ENCODE data around the gene XPC.

XPC gene

DNA sequence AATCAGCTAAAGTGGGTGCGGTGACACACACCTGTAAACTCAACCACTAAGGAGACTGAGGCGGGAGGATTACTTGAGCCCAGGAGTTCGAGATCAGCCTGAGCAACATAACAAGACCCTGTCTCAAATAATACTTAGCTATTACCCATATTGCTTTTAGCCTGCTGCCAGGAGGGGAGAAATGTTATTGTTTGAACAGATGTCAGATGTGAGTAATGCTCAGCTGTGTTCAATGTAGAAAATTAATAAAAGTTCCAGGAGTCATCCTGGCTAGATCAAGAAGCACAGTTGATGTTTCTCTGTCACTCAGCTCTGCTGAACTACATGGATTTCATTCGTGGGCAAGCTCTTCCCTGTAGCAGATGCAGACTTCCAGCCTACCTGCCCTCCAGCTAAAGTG lies 22.4 kb upstream of the XPC start:
- Histone ChIP-seq H3K4me3 (ENCODE audit: low read depth in 1 of 2, low read length in 1 of 2) (no peak overlapping the region), H3K36me3 (peaks cover 30% of the 10 kb centered on the region), H3K27ac (no peak overlapping the region), H3K4me1 (ENCODE audit: control insufficient read depth in 1 of 2, insufficient read depth in 1 of 2, low read depth in 1 of 2, low read length in 1 of 2) (peaks cover 3 to 6% of the 10 kb centered on the region in 2 experiments), H3K27me3 (no peaks in the 10 kb centered on the region), H3K9me3 (no peaks in the 10 kb centered on the region)
- TF ChIP-seq, protein P1, sequence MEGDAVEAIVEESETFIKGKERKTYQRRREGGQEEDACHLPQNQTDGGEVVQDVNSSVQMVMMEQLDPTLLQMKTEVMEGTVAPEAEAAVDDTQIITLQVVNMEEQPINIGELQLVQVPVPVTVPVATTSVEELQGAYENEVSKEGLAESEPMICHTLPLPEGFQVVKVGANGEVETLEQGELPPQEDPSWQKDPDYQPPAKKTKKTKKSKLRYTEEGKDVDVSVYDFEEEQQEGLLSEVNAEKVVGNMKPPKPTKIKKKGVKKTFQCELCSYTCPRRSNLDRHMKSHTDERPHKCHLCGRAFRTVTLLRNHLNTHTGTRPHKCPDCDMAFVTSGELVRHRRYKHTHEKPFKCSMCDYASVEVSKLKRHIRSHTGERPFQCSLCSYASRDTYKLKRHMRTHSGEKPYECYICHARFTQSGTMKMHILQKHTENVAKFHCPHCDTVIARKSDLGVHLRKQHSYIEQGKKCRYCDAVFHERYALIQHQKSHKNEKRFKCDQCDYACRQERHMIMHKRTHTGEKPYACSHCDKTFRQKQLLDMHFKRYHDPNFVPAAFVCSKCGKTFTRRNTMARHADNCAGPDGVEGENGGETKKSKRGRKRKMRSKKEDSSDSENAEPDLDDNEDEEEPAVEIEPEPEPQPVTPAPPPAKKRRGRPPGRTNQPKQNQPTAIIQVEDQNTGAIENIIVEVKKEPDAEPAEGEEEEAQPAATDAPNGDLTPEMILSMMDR (IDR thresholded peaks at IDR 0.05), result no peak

DNA sequence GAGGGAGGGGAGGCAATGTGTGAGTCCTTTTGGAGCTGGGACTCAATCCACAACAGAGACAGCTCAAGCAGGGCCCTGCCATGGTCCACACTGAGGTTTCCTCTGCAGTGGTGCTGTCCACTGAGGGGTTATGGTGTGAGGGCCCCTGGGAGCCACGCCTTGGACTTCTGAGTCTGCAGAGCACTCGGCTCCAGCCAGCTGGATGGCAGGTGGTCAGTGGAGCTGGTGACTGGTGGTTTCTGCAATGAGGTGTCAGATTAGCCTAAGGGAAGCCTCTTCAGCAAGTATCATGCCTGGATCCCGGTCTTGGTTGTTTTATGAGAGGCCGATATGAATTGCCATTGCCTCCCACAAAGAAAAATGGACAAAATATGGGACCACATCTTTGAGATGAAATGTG lies 21.9 kb upstream of the XPC start:
- Histone ChIP-seq H3K4me1 (ENCODE audit: control insufficient read depth in 1 of 2, insufficient read depth in 1 of 2, low read depth in 1 of 2, low read length in 1 of 2) (peaks cover 3 to 6% of the 10 kb centered on the region in 2 experiments), H3K27me3 (no peaks in the 10 kb centered on the region), H3K36me3 (peaks cover 30% of the 10 kb centered on the region), H3K27ac (no peak overlapping the region), H3K4me3 (ENCODE audit: low read depth in 1 of 2, low read length in 1 of 2) (no peak overlapping the region), H3K9me3 (no peaks in the 10 kb centered on the region)
- TF ChIP-seq, protein P1 (IDR thresholded peaks at IDR 0.05), result no peak

DNA sequence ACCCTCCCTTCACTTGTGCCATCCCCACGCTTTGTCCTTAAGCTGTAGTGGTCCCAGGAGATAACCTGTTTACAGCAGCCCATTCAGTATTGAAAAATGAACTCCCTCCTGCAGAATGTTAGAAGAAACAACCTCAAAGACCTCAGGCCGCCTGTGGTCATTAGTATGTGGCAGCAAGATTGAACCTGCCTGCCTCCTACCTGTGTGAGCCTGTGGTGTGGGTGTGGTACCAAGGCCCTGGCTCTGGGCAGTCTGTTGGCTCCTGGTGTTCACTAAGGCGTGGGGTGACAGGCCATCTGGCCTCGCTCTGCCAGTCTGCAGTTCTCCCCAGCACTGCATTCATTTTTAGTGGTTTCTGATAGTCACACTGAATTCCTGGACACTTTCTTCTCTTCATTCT lies 21.2 kb upstream of the XPC start:
- Histone ChIP-seq H3K27ac (no peak overlapping the region), H3K9me3 (no peaks in the 10 kb centered on the region), H3K27me3 (no peaks in the 10 kb centered on the region), H3K36me3 (peaks cover 30% of the 10 kb centered on the region), H3K4me3 (ENCODE audit: low read depth in 1 of 2, low read length in 1 of 2) (no peak overlapping the region), H3K4me1 (ENCODE audit: control insufficient read depth in 1 of 2, insufficient read depth in 1 of 2, low read depth in 1 of 2, low read length in 1 of 2) (peaks cover 3 to 6% of the 10 kb centered on the region in 2 experiments)
- TF ChIP-seq, protein P1 (IDR thresholded peaks at IDR 0.05), result no peak

DNA sequence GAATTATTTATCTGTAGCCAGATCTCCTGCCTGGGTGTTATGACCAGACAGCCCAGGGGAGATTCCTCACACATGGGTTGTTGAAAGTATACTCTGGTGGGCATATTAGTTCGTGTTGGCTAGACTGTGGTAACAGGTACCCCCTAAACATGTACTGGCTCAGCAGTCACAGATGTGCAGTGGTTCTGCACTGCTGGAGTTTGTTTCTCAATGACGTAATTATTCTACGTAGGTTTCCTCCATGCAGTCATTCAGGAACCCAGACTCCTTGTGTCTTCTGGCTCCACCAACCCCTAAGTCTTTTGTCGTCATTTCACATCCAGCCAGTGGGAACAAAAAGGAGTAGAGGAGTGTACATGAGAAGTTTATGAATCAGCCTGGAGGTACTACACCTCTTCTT lies 16.5 kb upstream of the XPC start:
- no peaks in the 10 kb centered on the region for H3K4me1 ChIP-seq (ENCODE audit: control insufficient read depth in 1 of 2, insufficient read depth in 1 of 2, low read depth in 1 of 2, low read length in 1 of 2)
- TF ChIP-seq, protein P1 (IDR thresholded peaks at IDR 0.05), result no peak
- H3K27ac ChIP-seq, result no peak overlapping the region
- H3K36me3 ChIP-seq, result peaks cover 24% of the 10 kb centered on the region
- H3K9me3 ChIP-seq, result no peaks in the 10 kb centered on the region
- H3K27me3 ChIP-seq, result no peaks in the 10 kb centered on the region
- H3K4me3 ChIP-seq (ENCODE audit: low read depth in 1 of 2, low read length in 1 of 2), result no peak overlapping the region

DNA sequence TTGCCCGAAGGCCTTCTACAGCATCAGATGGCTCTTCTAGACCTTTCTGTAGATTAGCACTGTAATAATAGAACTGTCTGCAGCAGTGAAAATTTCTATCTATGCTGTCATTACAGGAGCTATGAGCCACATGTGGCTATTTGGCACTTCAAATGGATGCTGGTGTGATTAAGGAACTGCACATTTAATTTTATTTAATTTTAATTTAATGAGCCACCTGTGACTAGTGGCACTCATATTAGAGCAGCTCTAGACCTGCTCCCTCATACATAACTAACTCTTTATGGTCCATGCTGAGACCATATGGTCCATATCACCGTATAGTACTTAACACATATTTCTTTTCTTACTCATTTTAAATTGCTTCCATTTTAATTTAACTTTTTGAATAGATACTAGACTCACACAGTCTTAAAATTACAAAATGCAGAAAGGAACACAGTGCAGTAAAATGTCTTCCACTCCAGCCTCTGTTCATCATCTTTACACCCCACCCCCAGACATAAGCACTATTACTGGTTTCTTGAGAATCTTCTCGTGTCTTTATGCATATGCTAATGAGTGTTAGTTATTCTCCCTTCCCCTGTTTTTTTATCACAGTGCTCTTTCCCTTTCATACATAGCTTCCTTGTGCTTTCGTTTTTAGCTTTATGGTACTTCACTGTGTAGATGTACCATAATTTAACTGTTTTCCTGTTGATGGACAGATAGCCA lies 9.8 kb upstream of the XPC start:
- TF ChIP-seq, protein P1 (IDR thresholded peaks at IDR 0.05), result no peak

More for the DNA sequence above, 9.8 kb upstream of the XPC start:
- H3K4me3 ChIP-seq (ENCODE audit: low read depth in 1 of 2, low read length in 1 of 2), result no peak overlapping the region
- no peaks in the 10 kb centered on the region for H3K27me3 ChIP-seq
- no peaks in the 10 kb centered on the region for H3K9me3 ChIP-seq
- no peaks in the 10 kb centered on the region for H3K4me1 ChIP-seq (ENCODE audit: control insufficient read depth in 1 of 2, insufficient read depth in 1 of 2, low read depth in 1 of 2, low read length in 1 of 2)
- H3K36me3 ChIP-seq, result peaks cover 45% of the 10 kb centered on the region
- H3K27ac ChIP-seq, result no peak overlapping the region

Data from neutrophil (primary cell).